Activated CD4-positive, CD25-positive, alpha-beta regulatory T cell (primary cell): ENCODE results near the gene PCED1B.
"Not testable (repeated sequence)": the region's sequence is repeated elsewhere in the genome, so short reads cannot be mapped to it uniquely, and the experiment has no call there.

Source experiments
- DNase-seq, 4 experiments: peaks; one replicate each; lab custom pipeline; 2025; lab: John Stamatoyannopoulos, UW

The PCED1B gene

GRCh38 chr12:47079468-47079980, at the start of gene PCED1B, which contains the start of gene AMIGO2:
Gene PCED1B, plus strand, starts transcription at chr12:47079621. Its CDS starts 155,443 bp downstream, at chr12:47235064.
Gene AMIGO2, minus strand, starts transcription at chr12:47079959. Its CDS starts 957 bp downstream, at chr12:47079002.
- peak; percentile 13 to 24 (median 18) for DNase-seq

- no peak for DNase-seq
Measured at GRCh38 chr12:47029903-47030302, 49.5 kb upstream of the PCED1B start.

- no peak for DNase-seq
Measured at GRCh38 chr12:47032644-47033043, 46.8 kb upstream of the PCED1B start.

GRCh38 chr12:47033081-47033480, 46.3 kb upstream of the PCED1B start:
- DNase-seq: no peak

GRCh38 chr12:47033789-47034555, 45.4 kb upstream of the PCED1B start:
- DNase-seq: no peak

GRCh38 chr12:47034661-47035060, 44.8 kb upstream of the PCED1B start:
- DNase-seq: no peak

- no peak for DNase-seq
Measured at GRCh38 chr12:47035484-47035883, 43.9 kb upstream of the PCED1B start.

GRCh38 chr12:47038270-47038748, 41.1 kb upstream of the PCED1B start:
- DNase-seq: no peak

- no peak for DNase-seq
Measured at GRCh38 chr12:47039079-47039478, 40.3 kb upstream of the PCED1B start.

GRCh38 chr12:47039756-47040155, 39.7 kb upstream of the PCED1B start:
- no peak for DNase-seq

GRCh38 chr12:47041327-47041726, 38.1 kb upstream of the PCED1B start:
- DNase-seq: no peak

- no peak for DNase-seq
Measured at GRCh38 chr12:47048541-47048940, 30.9 kb upstream of the PCED1B start.

- not testable (repeated sequence) for DNase-seq
Measured at GRCh38 chr12:47051291-47051690, 28.1 kb upstream of the PCED1B start.

GRCh38 chr12:47052274-47052673, 27.1 kb upstream of the PCED1B start:
- no peak for DNase-seq

- DNase-seq: no peak
Measured at GRCh38 chr12:47053961-47054360, 25.5 kb upstream of the PCED1B start.

GRCh38 chr12:47054659-47055058, 24.8 kb upstream of the PCED1B start:
- DNase-seq: no peak

- DNase-seq: not testable (repeated sequence)
Measured at GRCh38 chr12:47055856-47056255, 23.6 kb upstream of the PCED1B start.

- DNase-seq: not testable (repeated sequence)
Measured at GRCh38 chr12:47056944-47057343, 22.5 kb upstream of the PCED1B start.

- DNase-seq: not testable (repeated sequence)
Measured at GRCh38 chr12:47058640-47059039, 20.8 kb upstream of the PCED1B start.

- DNase-seq: no peak
Measured at GRCh38 chr12:47065546-47065945, 13.9 kb upstream of the PCED1B start.

- DNase-seq: no peak
Measured at GRCh38 chr12:47066278-47067025, 13.0 kb upstream of the PCED1B start.

- DNase-seq: no peak
Measured at GRCh38 chr12:47067176-47067575, 12.2 kb upstream of the PCED1B start.
